ENCODE data around the gene INSC.

The INSC gene

DNA sequence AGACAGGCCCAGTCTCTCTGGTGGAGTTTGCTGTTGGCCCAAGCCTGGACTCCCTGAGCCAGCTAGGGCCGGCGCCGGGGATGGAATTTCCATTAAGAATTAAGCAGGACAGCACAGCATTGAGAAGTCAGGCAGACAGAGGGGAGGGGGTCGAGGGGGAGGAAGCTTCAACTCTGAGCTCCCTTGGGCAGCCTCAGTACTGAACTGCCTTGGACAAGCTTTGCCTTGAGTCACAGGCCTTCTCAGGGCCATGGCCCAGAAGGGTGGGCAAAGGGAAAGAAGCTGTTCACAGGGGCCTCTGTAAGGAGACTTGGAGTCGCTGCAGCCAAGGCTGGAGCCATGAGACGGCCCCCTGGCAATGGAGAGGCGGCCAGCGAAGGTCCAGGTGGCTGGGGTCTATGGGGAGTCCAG is 2.6 kb upstream of the INSC start:
- no peak for DNase-seq
- Histone ChIP-seq H3K9ac (ENCODE audit: low read length) (no peak overlapping the region), H3K36me3 (ENCODE audit: control insufficient read depth in 1 of 2, insufficient read depth in 2 of 2, low read length in 2 of 2) (no peaks in the 10 kb centered on the region), H3K23ac (ENCODE audit: low read length) (no peak overlapping the region), H3K27me3 (ENCODE audit: insufficient read depth, low read length) (peaks cover 11% of the 10 kb centered on the region), H4K12ac (ENCODE audit: low read depth, low read length) (no peak overlapping the region), H2BK5ac (ENCODE audit: low read depth, low read length, poor library complexity) (no peak overlapping the region), H3K18ac (ENCODE audit: low read length) (no peak overlapping the region), H3K4me3 (ENCODE audit: low read depth, low read length) (no peak overlapping the region), H4K91ac (ENCODE audit: low read depth, low read length) (no peak overlapping the region), H3K4ac (ENCODE audit: low read depth, low read length) (no peak overlapping the region), H3K79me1 (ENCODE audit: low read length) (no peaks in the 10 kb centered on the region), H3K79me2 (ENCODE audit: control insufficient read depth, insufficient read depth, low read length, poor library complexity) (no peaks in the 10 kb centered on the region), H2BK120ac (ENCODE audit: insufficient read depth, low read length, poor library complexity) (no peak overlapping the region), H3K4me1 (ENCODE audit: control insufficient read depth in 1 of 2, insufficient read depth in 2 of 2, low read length in 2 of 2) (peaks cover 0 to 4% of the 10 kb centered on the region in 2 experiments), H2AK5ac (ENCODE audit: low read length) (no peak overlapping the region), H3K27ac (ENCODE audit: low read depth, low read length) (no peak overlapping the region), H4K8ac (ENCODE audit: low read depth, low read length) (no peak overlapping the region), H3K4me2 (ENCODE audit: low read length) (no peak overlapping the region), H2AFZ (ENCODE audit: insufficient read depth, low read length, poor library complexity) (no peak overlapping the region), H3K9me3 (ENCODE audit: insufficient read depth, low read depth, low read length) (peaks cover 3% of the 10 kb centered on the region), H2BK12ac (ENCODE audit: low read length) (no peak overlapping the region), H3K14ac (ENCODE audit: low read length) (no peak overlapping the region)
- no CpG with 5 or more reads among the region's 8 CpGs for WGBS (ENCODE audit: extremely low coverage, insufficient coverage, insufficient read length)

DNA sequence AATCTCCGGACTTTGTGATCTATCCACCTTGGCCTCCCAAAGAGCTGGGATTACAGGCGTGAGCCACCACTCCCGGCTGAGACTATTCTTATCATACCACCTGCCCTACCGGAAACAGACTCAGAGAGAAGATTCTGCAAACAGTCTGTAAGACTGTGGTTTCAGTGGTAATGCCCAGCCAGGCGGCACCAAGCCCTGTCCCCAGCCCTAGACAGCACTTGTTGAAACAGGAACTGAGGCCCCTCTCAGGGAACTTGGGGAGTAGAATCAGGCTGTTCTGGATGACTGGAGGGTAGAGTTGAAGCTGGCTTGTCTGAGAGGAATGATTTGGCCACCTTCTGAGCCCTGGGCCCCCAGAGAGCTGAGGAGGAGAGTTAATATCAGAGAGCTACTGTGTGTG is 1.3 kb upstream of the INSC start:
- WGBS (ENCODE audit: extremely low coverage, insufficient coverage, insufficient read length) = no CpG with 5 or more reads among the region's 5 CpGs
- Histone ChIP-seq H2BK12ac (ENCODE audit: low read length) (no peak overlapping the region), H3K36me3 (ENCODE audit: control insufficient read depth in 1 of 2, insufficient read depth in 2 of 2, low read length in 2 of 2) (no peaks in the 10 kb centered on the region), H4K12ac (ENCODE audit: low read depth, low read length) (no peak overlapping the region), H3K4me3 (ENCODE audit: low read depth, low read length) (no peak overlapping the region), H2AK5ac (ENCODE audit: low read length) (no peak overlapping the region), H3K23ac (ENCODE audit: low read length) (no peak overlapping the region), H3K27ac (ENCODE audit: low read depth, low read length) (no peak overlapping the region), H3K4ac (ENCODE audit: low read depth, low read length) (no peak overlapping the region), H3K9ac (ENCODE audit: low read length) (no peak overlapping the region), H3K79me2 (ENCODE audit: control insufficient read depth, insufficient read depth, low read length, poor library complexity) (no peaks in the 10 kb centered on the region), H4K8ac (ENCODE audit: low read depth, low read length) (no peak overlapping the region), H3K79me1 (ENCODE audit: low read length) (no peaks in the 10 kb centered on the region), H2AFZ (ENCODE audit: insufficient read depth, low read length, poor library complexity) (no peak overlapping the region), H3K4me1 (ENCODE audit: control insufficient read depth in 1 of 2, insufficient read depth in 2 of 2, low read length in 2 of 2) (peaks cover 0 to 4% of the 10 kb centered on the region in 2 experiments), H2BK5ac (ENCODE audit: low read depth, low read length, poor library complexity) (no peak overlapping the region), H3K27me3 (ENCODE audit: insufficient read depth, low read length) (peaks cover 11% of the 10 kb centered on the region), H3K14ac (ENCODE audit: low read length) (no peak overlapping the region), H4K91ac (ENCODE audit: low read depth, low read length) (no peak overlapping the region), H3K18ac (ENCODE audit: low read length) (no peak overlapping the region), H2BK120ac (ENCODE audit: insufficient read depth, low read length, poor library complexity) (no peak overlapping the region), H3K9me3 (ENCODE audit: insufficient read depth, low read depth, low read length) (peaks cover 3% of the 10 kb centered on the region), H3K4me2 (ENCODE audit: low read length) (no peak overlapping the region)
- no peak for DNase-seq

DNA sequence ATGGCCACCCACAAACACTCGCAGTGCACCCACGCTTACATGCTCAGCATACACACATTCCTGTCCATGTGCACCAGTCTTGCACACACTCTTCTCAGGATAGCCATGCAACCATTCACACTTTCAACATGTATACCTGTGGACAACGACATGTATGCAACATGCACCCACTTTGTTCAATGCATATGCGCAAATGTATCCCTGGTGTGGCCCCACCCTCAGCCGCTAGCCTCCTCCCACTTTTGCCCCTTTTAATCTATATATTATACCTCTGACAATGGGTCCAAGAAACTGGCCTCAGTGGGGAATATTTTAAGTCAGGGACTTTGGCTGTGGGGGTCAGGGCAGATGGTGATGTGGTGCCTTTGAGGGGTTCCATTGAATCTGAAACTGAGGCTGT is 963 bp downstream of the INSC start:
- Histone ChIP-seq H3K79me2 (ENCODE audit: control insufficient read depth, insufficient read depth, low read length, poor library complexity) (no peaks in the 10 kb centered on the region), H3K4me3 (ENCODE audit: low read depth, low read length) (no peak overlapping the region), H4K12ac (ENCODE audit: low read depth, low read length) (no peak overlapping the region), H2AK5ac (ENCODE audit: low read length) (no peak overlapping the region), H2BK12ac (ENCODE audit: low read length) (no peak overlapping the region), H4K91ac (ENCODE audit: low read depth, low read length) (no peak overlapping the region), H2BK5ac (ENCODE audit: low read depth, low read length, poor library complexity) (no peak overlapping the region), H2BK120ac (ENCODE audit: insufficient read depth, low read length, poor library complexity) (no peak overlapping the region), H3K4ac (ENCODE audit: low read depth, low read length) (no peak overlapping the region), H3K27ac (ENCODE audit: low read depth, low read length) (no peak overlapping the region), H3K18ac (ENCODE audit: low read length) (no peak overlapping the region), H3K9me3 (ENCODE audit: insufficient read depth, low read depth, low read length) (peaks cover 3% of the 10 kb centered on the region), H3K23ac (ENCODE audit: low read length) (no peak overlapping the region), H3K14ac (ENCODE audit: low read length) (no peak overlapping the region), H3K4me1 (ENCODE audit: control insufficient read depth in 1 of 2, insufficient read depth in 2 of 2, low read length in 2 of 2) (peaks cover 0 to 4% of the 10 kb centered on the region in 2 experiments), H3K27me3 (ENCODE audit: insufficient read depth, low read length) (peaks cover 11% of the 10 kb centered on the region), H4K8ac (ENCODE audit: low read depth, low read length) (no peak overlapping the region), H3K4me2 (ENCODE audit: low read length) (no peak overlapping the region), H3K36me3 (ENCODE audit: control insufficient read depth in 1 of 2, insufficient read depth in 2 of 2, low read length in 2 of 2) (no peaks in the 10 kb centered on the region), H2AFZ (ENCODE audit: insufficient read depth, low read length, poor library complexity) (no peak overlapping the region), H3K9ac (ENCODE audit: low read length) (no peak overlapping the region), H3K79me1 (ENCODE audit: low read length) (no peaks in the 10 kb centered on the region)
- DNase-seq = no peak
- WGBS (ENCODE audit: extremely low coverage, insufficient coverage, insufficient read length) = no CpG with 5 or more reads among the region's 5 CpGs

DNA sequence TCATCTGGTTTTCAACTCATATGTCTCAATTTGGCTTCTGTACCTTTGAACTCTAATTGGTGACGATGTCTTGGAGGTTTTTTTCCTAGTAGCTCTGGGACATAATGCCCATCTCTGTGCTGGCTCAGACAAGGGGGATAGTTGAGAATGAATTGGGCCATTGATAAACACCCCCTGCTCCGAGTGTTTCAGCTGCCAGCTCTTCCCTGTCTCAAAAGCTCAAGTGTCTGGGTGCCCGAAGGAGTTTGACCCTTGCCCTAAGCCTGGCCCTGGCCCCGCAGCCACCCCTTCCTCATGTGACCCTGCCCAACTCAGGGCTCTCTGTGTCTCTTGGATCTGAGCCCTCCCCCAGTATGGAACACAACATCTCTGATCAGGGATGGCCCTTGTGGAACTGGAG is 3.0 kb downstream of the INSC start:
- Histone ChIP-seq H2AK5ac (ENCODE audit: low read length) (no peak overlapping the region), H3K4me2 (ENCODE audit: low read length) (no peak overlapping the region), H3K9me3 (ENCODE audit: insufficient read depth, low read depth, low read length) (peaks cover 3% of the 10 kb centered on the region), H3K18ac (ENCODE audit: low read length) (no peak overlapping the region), H3K14ac (ENCODE audit: low read length) (no peak overlapping the region), H2AFZ (ENCODE audit: insufficient read depth, low read length, poor library complexity) (no peak overlapping the region), H3K36me3 (ENCODE audit: control insufficient read depth in 1 of 2, insufficient read depth in 2 of 2, low read length in 2 of 2) (no peaks in the 10 kb centered on the region), H2BK5ac (ENCODE audit: low read depth, low read length, poor library complexity) (no peak overlapping the region), H3K27me3 (ENCODE audit: insufficient read depth, low read length) (peaks cover 11% of the 10 kb centered on the region), H3K4me1 (ENCODE audit: control insufficient read depth in 1 of 2, insufficient read depth in 2 of 2, low read length in 2 of 2) (peaks cover 0 to 4% of the 10 kb centered on the region in 2 experiments), H4K8ac (ENCODE audit: low read depth, low read length) (no peak overlapping the region), H4K91ac (ENCODE audit: low read depth, low read length) (no peak overlapping the region), H3K27ac (ENCODE audit: low read depth, low read length) (no peak overlapping the region), H3K79me2 (ENCODE audit: control insufficient read depth, insufficient read depth, low read length, poor library complexity) (no peaks in the 10 kb centered on the region), H2BK12ac (ENCODE audit: low read length) (no peak overlapping the region), H3K23ac (ENCODE audit: low read length) (no peak overlapping the region), H2BK120ac (ENCODE audit: insufficient read depth, low read length, poor library complexity) (no peak overlapping the region), H3K4ac (ENCODE audit: low read depth, low read length) (no peak overlapping the region), H3K79me1 (ENCODE audit: low read length) (no peaks in the 10 kb centered on the region), H3K9ac (ENCODE audit: low read length) (no peak overlapping the region), H3K4me3 (ENCODE audit: low read depth, low read length) (no peak overlapping the region), H4K12ac (ENCODE audit: low read depth, low read length) (no peak overlapping the region)
- no CpG with 5 or more reads among the region's 4 CpGs for WGBS (ENCODE audit: extremely low coverage, insufficient coverage, insufficient read length)
- no peak for DNase-seq

Measured in trophoblast cell (in vitro differentiated cells and primary cell).